Spleen (tissue), 13 donors: ENCODE results near the gene FBXO28. TPM values are rescaled to one million over a fixed set of nuclear protein-coding genes. Genes with fewer than 3 reads are reported as not detected.

Experiments used
- DNase-seq: peaks from one replicate; pipeline ENCODE4 v3.0.0-alpha.2; 2020
- H3K27ac ChIP-seq, 8 donors: fragments of 200-600 bp; sonication (generic) in 7 of 8; 1 replicate in 4 of 8; 2 replicates in 4 of 8; pipeline versions ENCODE4 v1.5.0 to v1.8.0; 2016 to 2021; ENCODE audit warnings: inconsistent platforms in 4 of 8, mild to moderate bottlenecking in 4 of 8, moderate library complexity in 1 of 8
- H3K27me3 ChIP-seq, 7 donors: fragments of 200-600 bp; sonication (generic) in 6 of 7; replicated peaks in 1 of 7; 1 replicate in 4 of 7; 2 replicates in 3 of 7; pipeline versions ENCODE4 v1.5.0 to v1.8.0; 2016 to 2021; ENCODE audit warnings: inconsistent platforms in 3 of 7, mild to moderate bottlenecking in 1 of 7
- H3K36me3 ChIP-seq, 6 donors: fragments of 200-600 bp; sonication (generic) in 5 of 6; 1 replicate in 4 of 6; 2 replicates in 2 of 6; pipeline versions ENCODE4 v1.5.0 to v1.8.0; 2016 to 2021; ENCODE audit warnings: inconsistent platforms in 2 of 6
- H3K4me1 ChIP-seq, 6 donors: fragments of 200-600 bp; sonication (generic) in 5 of 6; 1 replicate in 3 of 6; 2 replicates in 3 of 6; pipeline versions ENCODE4 v1.5.0 to v1.8.0; 2016 to 2021; ENCODE audit warnings: inconsistent platforms in 3 of 6
- H3K4me3 ChIP-seq, 8 donors: fragments of 200-600 bp; sonication (generic) in 7 of 8; 1 replicate in 4 of 8; 2 replicates in 4 of 8; pipeline versions ENCODE4 v1.5.0 to v1.8.0; 2016 to 2021; ENCODE audit warnings: inconsistent platforms in 4 of 8, mild to moderate bottlenecking in 4 of 8, moderate library complexity in 2 of 8
- H3K9me3 ChIP-seq, 8 donors: fragments of 200-600 bp; sonication (generic) in 7 of 8; 1 replicate in 4 of 8; 2 replicates in 4 of 8; pipeline versions ENCODE4 v1.5.0 to v1.8.0; 2016 to 2021; ENCODE audit warnings: inconsistent platforms in 4 of 8
- CTCF ChIP-seq, 11 experiments: fragments of 200-600 bp in 7 of 11; fragments of 450-650 bp in 4 of 11; sonication (generic) in 4 of 11; IDR thresholded peaks in 8 of 11; conservative IDR thresholded peaks in 3 of 11; 1 replicate in 7 of 11; 2 replicates in 4 of 11; pipeline versions ENCODE4 v1.4.0 to v1.8.0; 2016 to 2021; ENCODE audit warnings: antibody characterized with exemption in 11 of 11, inconsistent platforms in 4 of 11, mild to moderate bottlenecking in 1 of 11
- POLR2A ChIP-seq, 3 donors: fragments of 450-650 bp; IDR thresholded peaks; one replicate each; pipeline ENCODE4 v1.5.1; 2017; ENCODE audit warnings: antibody characterized with exemption in 3 of 3, mild to moderate bottlenecking in 1 of 3
- POLR2AphosphoS5 ChIP-seq, 3 donors: sonication (generic); formaldehyde crosslinking; IDR thresholded peaks; one replicate each; pipeline ENCODE4 v1.5.1; 2017; ENCODE audit warnings: antibody characterized with exemption in 3 of 3
- WGBS, 5 donors: extraction: QIAGEN DNeasy Blood & Tissue Kit in 3 of 5; methylation state at CpG; one replicate each; pipeline versions ENCODE4 v1.1.5 to v1.1.7; 2013 to 2018; 5-methylcytosine and 5-hydroxymethylcytosine counted together
- intact Hi-C: fragments of 100-400 bp; cut with DNase I; formaldehyde crosslinking; loops from one replicate; pipeline ENCODE4 v1.15.0; 2023; ENCODE audit warnings: low total_unique reads
- long read RNA-seq, 2 donors: transcript quantifications; one replicate each; lab custom pipeline, GENCODE V29; 2026
- polyA plus RNA-seq, 3 donors: library from polyadenylated mRNA; stranded (reverse); fragments of 200-250 nt; gene quantifications; one replicate each; pipeline ENCODE4 v1.2.1, GENCODE V29; 2013
- total RNA-seq, 7 donors: library from RNA; depleted of rRNA in 3 of 7; stranded (reverse); fragments of >200 nt in 3 of 7; fragmentation: NEBNext Ultra II Directional in 4 of 7; extraction: Animal tissue kit (Norgen Biotek cat#: 25700) in 4 of 7; gene quantifications; one replicate each; pipeline versions ENCODE4 v1.1.0 to v1.2.1, GENCODE V29; 2016 to 2021
- donor health status: healthy with polysubstance abuse.
- donor health status: DM: no; HTN: no; CAD: no; lungs with moderate emphysema.
- donor health status: DM: no; HTN: no; CAD: no.
- donor health status: Bipolar disorder and iron deficiency.
- donor health status: healthy.
- donor health status: DM: no; HTN: no; CAD: no.
- donor health status: DM: yes; HTN: yes; CAD: no.

FBXO28 gene
- 10 to 100 TPM; 22.7 to 34.5 (median 27.5) TPM for total RNA-seq
- polyA plus RNA-seq = 1 to 10 TPM; 7.3 to 9.0 (median 7.7) TPM
- long read RNA-seq, donor 1, full-length matches to known transcripts = 9 of 9 reads
- long read RNA-seq, donor 1, partial matches to known transcripts = 0 of 9 reads
- long read RNA-seq, donor 1, other reads (novel, unspliced or antisense) = 0 of 9 reads
- long read RNA-seq, donor 2, full-length matches to known transcripts = 6 of 6 reads
- long read RNA-seq, donor 2, partial matches to known transcripts = 0 of 6 reads
- long read RNA-seq, donor 2, other reads (novel, unspliced or antisense) = 0 of 6 reads

GRCh38 chr1:224113918-224114786 lies at the start of gene FBXO28:
Gene FBXO28 (plus strand): TSS chr1:224114111. CDS start chr1:224114130, 19 bp downstream.
- intact Hi-C loops = no loop called here

DNA sequence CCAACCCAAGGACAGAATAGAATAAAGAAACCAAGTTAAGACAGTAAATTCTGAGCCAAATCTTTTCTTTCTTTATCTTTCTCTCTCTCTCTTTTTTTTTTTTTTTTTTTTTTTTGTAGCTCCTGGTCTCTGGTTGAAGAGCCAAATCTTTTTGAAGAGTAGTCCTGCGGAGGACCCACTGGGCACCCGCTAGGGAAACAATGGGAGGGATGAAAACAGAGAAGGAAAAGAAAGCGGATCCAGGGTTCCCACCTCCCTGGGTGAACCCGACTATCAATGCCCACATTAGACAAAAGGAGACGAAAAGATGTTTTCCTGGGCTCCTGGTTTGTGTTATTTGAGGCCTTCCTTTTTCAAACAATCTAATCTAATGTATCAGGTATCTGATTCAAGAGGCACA lies 49.8 kb upstream of the FBXO28 start:
- Histone ChIP-seq H3K27ac (no peak overlapping the region), H3K36me3 (no peaks in the 10 kb centered on the region), H3K4me3 (no peak overlapping the region), H3K27me3 (no peaks in the 10 kb centered on the region), H3K4me1 (no peaks in the 10 kb centered on the region), H3K9me3 (peaks cover 0 to 5% (median 0%) of the 10 kb centered on the region in 8 donors)
- 78 to 89% (median 86%) methylated on average over 5 of the region's 5 CpGs for WGBS, 5 donors
- no peak for DNase-seq
- intact Hi-C loops = no loop called here
- no peak for TF ChIP-seq POLR2AphosphoS5 (IDR thresholded peaks at IDR 0.05)
- no peak for TF ChIP-seq POLR2A (IDR thresholded peaks at IDR 0.05)
- no peak for TF ChIP-seq CTCF (IDR thresholded peaks at IDR 0.05 in 8 of 11, conservative IDR thresholded peaks at IDR 0.05 in 3 of 11)

More at GRCh38 chr1:224113918-224114786, at the start of gene FBXO28:
- Histone ChIP-seq H3K9me3 (no peaks in the 10 kb centered on the region), H3K27ac (peak within 1 kb of the TSS; percentile 91 to 98 (median 98)), H3K4me1 (peaks cover 21 to 54% (median 34%) of the 10 kb centered on the region in 6 donors), H3K4me3 (peak within 1 kb of the TSS; percentile 61 to 88 (median 78)), H3K36me3 (peaks cover 0 to 17% (median 0%) of the 10 kb centered on the region in 6 donors), H3K27me3 (no peaks in the 10 kb centered on the region)
- peak; percentile 97 for DNase-seq
- TF ChIP-seq POLR2AphosphoS5 (IDR thresholded peaks at IDR 0.05) (peak; percentile 95 to 97 (median 96)), POLR2A (IDR thresholded peaks at IDR 0.05) (peak in 2 of 3 donors; percentile 56 to 75), CTCF (IDR thresholded peaks at IDR 0.05 in 8 of 11, conservative IDR thresholded peaks at IDR 0.05 in 3 of 11) (peak in 2 of 11 experiments; percentile 20 to 30)
- 0 to 2% (median 0%) methylated on average over 22 to 60 of the region's 60 CpGs for WGBS, 5 donors

GRCh38 chr1:224065455-224065854 lies 48.5 kb upstream of the FBXO28 start:
- 51 to 74% (median 62%) methylated on average over 2 of the region's 2 CpGs for WGBS, 5 donors
- no peak overlapping the region for H3K4me3 ChIP-seq
- H3K9me3 ChIP-seq = no peaks in the 10 kb centered on the region
- no peaks in the 10 kb centered on the region for H3K36me3 ChIP-seq
- H3K27ac ChIP-seq = no peak overlapping the region
- no peak for DNase-seq
- TF ChIP-seq CTCF (IDR thresholded peaks at IDR 0.05 in 8 of 11, conservative IDR thresholded peaks at IDR 0.05 in 3 of 11) (no peak), POLR2AphosphoS5 (IDR thresholded peaks at IDR 0.05) (no peak), POLR2A (IDR thresholded peaks at IDR 0.05) (no peak)
- no peaks in the 10 kb centered on the region for H3K27me3 ChIP-seq
- no peaks in the 10 kb centered on the region for H3K4me1 ChIP-seq
- intact Hi-C loops = no loop called here

DNA sequence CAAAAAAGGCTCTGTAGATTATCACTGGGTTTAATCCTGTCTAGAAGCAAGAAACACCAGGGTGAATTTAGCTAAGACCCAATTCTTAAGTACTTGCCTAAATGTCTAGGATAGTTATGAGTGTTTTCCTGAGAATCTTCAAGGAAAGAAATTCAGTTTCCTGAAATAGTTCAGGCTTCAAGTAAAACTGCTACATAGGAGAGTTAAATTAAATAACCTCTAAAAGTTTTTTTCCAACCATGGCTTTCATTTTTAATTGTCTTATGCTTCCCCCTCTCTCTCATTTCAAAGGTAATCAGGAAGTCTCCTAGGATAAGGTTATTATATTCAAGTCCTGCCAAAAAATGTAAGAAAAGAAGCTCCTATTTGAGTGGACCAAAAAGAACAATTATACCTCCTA lies 46.7 kb upstream of the FBXO28 start:
- no peaks in the 10 kb centered on the region for H3K4me1 ChIP-seq
- H3K9me3 ChIP-seq = peaks cover 0 to 2% (median 0%) of the 10 kb centered on the region in 8 donors
- DNase-seq = no peak
- H3K36me3 ChIP-seq = no peaks in the 10 kb centered on the region
- H3K4me3 ChIP-seq = no peak overlapping the region
- peaks cover 0 to 4% (median 0%) of the 10 kb centered on the region in 7 donors for H3K27me3 ChIP-seq
- H3K27ac ChIP-seq = no peak overlapping the region
- intact Hi-C loops = no loop called here
- TF ChIP-seq POLR2A (IDR thresholded peaks at IDR 0.05) = no peak
